Adrenal gland (tissue), 12 donors: ENCODE data around the gene CCT2. TPM values are rescaled to one million over a fixed set of nuclear protein-coding genes. Genes with fewer than 3 reads are reported as not detected.

Source experiments
- DNase-seq, 7 donors: peaks; one replicate each; pipeline ENCODE4 v3.0.0-alpha.2; 2019 to 2020
- H3K27ac ChIP-seq, 5 donors: fragments of 200-600 bp; sonication (generic) in 4 of 5; 1 replicate in 3 of 5; 2 replicates in 2 of 5; pipeline versions ENCODE4 v1.5.1 to v1.8.0; 2016 to 2020; ENCODE audit warnings: mild to moderate bottlenecking in 1 of 5
- H3K27me3 ChIP-seq: fragments of 200-600 bp; 2 replicates; pipeline ENCODE4 v1.8.0; 2021
- H3K36me3 ChIP-seq, 2 donors: fragments of 200-600 bp; replicated peaks in 1 of 2; 1 replicate in 1 of 2; 2 replicates in 1 of 2; pipeline versions ENCODE4 v1.5.1 to v1.8.0; 2018 to 2022
- H3K4me1 ChIP-seq, 2 donors: fragments of 200-600 bp; replicated peaks in 1 of 2; 1 replicate in 1 of 2; 2 replicates in 1 of 2; pipeline versions ENCODE4 v1.5.1 to v1.8.0; 2018 to 2021
- H3K4me3 ChIP-seq, 4 donors: fragments of 200-600 bp; sonication (generic) in 3 of 4; one replicate each; pipeline ENCODE4 v1.5.1; 2016 to 2018
- H3K9me3 ChIP-seq, 3 donors: fragments of 200-600 bp; sonication (generic) in 1 of 3; replicated peaks in 1 of 3; 1 replicate in 2 of 3; 2 replicates in 1 of 3; pipeline versions ENCODE4 v1.5.1 to v1.8.0; 2016 to 2021
- CTCF ChIP-seq, 6 experiments: fragments of 450-650 bp in 4 of 6; fragments of 200-600 bp in 2 of 6; sonication (generic) in 1 of 6; IDR thresholded peaks; 1 replicate in 5 of 6; 2 replicates in 1 of 6; pipeline versions ENCODE4 v1.5.1 to v1.8.0; 2016 to 2021; ENCODE audit warnings: antibody characterized with exemption in 6 of 6, mild to moderate bottlenecking in 2 of 6, moderate library complexity in 1 of 6
- POLR2A ChIP-seq, 2 donors: fragments of 450-650 bp; IDR thresholded peaks; one replicate each; pipeline ENCODE4 v1.6.1; 2017; ENCODE audit warnings: antibody characterized with exemption in 2 of 2, mild to moderate bottlenecking in 2 of 2, moderate library complexity in 1 of 2
- WGBS, 4 donors: extraction: QIAGEN DNeasy Blood & Tissue Kit in 2 of 4; methylation state at CpG; one replicate each; pipeline versions ENCODE4 v1.1.5 to v1.1.7; 2013 to 2017; 5-methylcytosine and 5-hydroxymethylcytosine counted together
- intact Hi-C, 2 donors: fragments of 100-400 bp; cut with DNase I; formaldehyde crosslinking; loops; one replicate each; pipeline versions ENCODE4 v1.14.1 to v1.15.0; 2022 to 2023
- polyA plus RNA-seq, 3 donors: library from polyadenylated mRNA; stranded (reverse); fragments of 200-250 nt in 2 of 3; fragments of 350-450 nt in 1 of 3; fragmentation: Illumina TruSeq in 1 of 3; extraction: RNeasy Lipid Tissue Mini Kit (QIAGEN cat#74804) in 1 of 3; gene quantifications; one replicate each; pipeline ENCODE4 v1.2.3, GENCODE V29; 2013 to 2014
- total RNA-seq, 9 donors: library from RNA; depleted of rRNA in 4 of 9; stranded (reverse); fragments of >200 nt in 4 of 9; fragments of 120-200 nt in 1 of 9; fragmentation: NEBNext Ultra II Directional in 1 of 9; extraction: Animal tissue kit (Norgen Biotek cat#: 25700) in 1 of 9; gene quantifications; one replicate each; pipeline versions ENCODE4 v1.1.0 to v1.2.4, GENCODE V29; 2013 to 2023
- donor health status: healthy with polysubstance abuse.
- donor health status: Bipolar disorder and iron deficiency.
- donor health status: DM: yes; HTN: yes; CAD: no.
- donor health status: DM: no; HTN: no; CAD: no.
- donor health status: DM: no; HTN: no; CAD: no.
- donor health status: DM: yes; HTN: yes; CAD: no.

The CCT2 gene
- total and polyA plus RNA-seq, 12 donors: 83.5 to 290 (median 119) TPM

DNA sequence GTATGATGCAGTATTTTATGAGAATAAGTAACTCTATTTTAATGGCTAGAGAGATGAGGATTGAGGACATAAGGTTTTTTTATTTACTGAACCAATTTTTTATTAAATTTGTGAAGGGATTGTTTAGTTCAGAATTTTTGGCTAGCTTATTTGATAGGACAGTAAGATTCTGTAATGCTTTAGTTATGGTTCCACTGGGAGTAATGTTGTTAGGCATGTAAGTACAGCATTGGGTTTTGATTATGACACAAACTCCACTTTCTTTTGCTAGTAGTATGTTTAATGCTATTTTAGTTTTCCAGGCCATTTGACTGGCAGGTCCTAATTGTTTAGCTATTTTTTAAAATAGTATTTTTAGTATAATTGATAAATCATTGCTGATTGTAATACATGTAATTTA lies 59.3 kb downstream of the CCT2 start:
- intact Hi-C loops: no loop called here
- Histone ChIP-seq H3K9me3 (no peaks in the 10 kb centered on the region), H3K4me3 (no peak overlapping the region), H3K36me3 (no peaks in the 10 kb centered on the region), H3K27me3 (no peaks in the 10 kb centered on the region), H3K27ac (no peak overlapping the region), H3K4me1 (no peaks in the 10 kb centered on the region)
- no peak for DNase-seq
- TF ChIP-seq CTCF (IDR thresholded peaks at IDR 0.05) (no peak), POLR2A (IDR thresholded peaks at IDR 0.05) (no peak)

GRCh38 chr12:69645031-69645430 lies 59.8 kb downstream of the CCT2 start:
- WGBS, 4 donors: 81 to 97% (median 92%) methylated on average over 2 of the region's 2 CpGs
- H3K4me1 ChIP-seq: no peaks in the 10 kb centered on the region
- H3K36me3 ChIP-seq: no peaks in the 10 kb centered on the region
- intact Hi-C loops: no loop called here
- no peaks in the 10 kb centered on the region for H3K27me3 ChIP-seq
- H3K9me3 ChIP-seq: no peaks in the 10 kb centered on the region
- DNase-seq: no peak
- no peak overlapping the region for H3K4me3 ChIP-seq
- TF ChIP-seq POLR2A (IDR thresholded peaks at IDR 0.05) (no peak), CTCF (IDR thresholded peaks at IDR 0.05) (no peak)
- no peak overlapping the region for H3K27ac ChIP-seq

DNA sequence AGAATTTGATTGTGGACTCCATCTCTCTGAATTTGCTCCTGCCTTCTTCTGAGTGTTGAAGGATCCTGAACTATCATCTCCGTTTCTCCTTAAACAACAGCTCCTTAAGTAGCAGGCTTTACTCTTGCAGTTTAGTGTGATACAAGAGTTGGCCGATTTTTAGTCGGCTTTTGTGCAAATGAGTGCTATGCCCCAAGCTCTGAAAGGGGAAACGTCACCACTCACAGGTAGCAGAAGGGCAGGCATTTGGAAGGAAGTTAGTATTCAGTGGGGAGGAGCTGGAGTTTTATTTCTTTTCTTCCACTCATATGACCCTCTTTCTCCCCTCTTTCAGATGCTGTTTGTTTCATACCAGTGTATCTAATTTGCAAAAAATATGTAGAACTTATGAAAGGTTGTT lies 61.9 kb downstream of the CCT2 start:
- DNase-seq: no peak
- Histone ChIP-seq H3K9me3 (no peaks in the 10 kb centered on the region), H3K27me3 (no peaks in the 10 kb centered on the region), H3K4me1 (no peaks in the 10 kb centered on the region), H3K4me3 (no peak overlapping the region), H3K27ac (no peak overlapping the region), H3K36me3 (no peaks in the 10 kb centered on the region)
- intact Hi-C loops: no loop called here
- 61 to 76% (median 67%) methylated on average over 4 of the region's 4 CpGs for WGBS, 4 donors
- no peak for TF ChIP-seq CTCF (IDR thresholded peaks at IDR 0.05)
- TF ChIP-seq POLR2A (IDR thresholded peaks at IDR 0.05): no peak

DNA sequence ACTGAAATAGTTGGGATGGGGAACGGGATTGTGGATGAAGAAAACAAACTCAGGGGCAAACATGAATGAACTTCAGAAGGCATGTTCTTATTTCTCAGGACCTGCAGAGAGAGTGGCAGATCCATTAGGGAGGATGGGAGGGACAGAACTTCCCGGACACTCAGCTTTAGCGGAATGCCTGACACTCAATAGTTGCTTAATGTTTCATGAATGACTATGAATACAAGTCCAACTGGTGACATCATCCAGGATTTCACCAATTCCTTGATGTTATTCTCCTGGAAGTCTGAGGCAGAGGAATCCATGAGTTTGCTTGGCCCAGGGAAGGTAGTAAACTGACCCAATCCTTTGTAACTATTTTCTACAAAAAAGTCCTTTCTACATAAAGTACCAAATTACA lies 63.2 kb downstream of the CCT2 start:
- Histone ChIP-seq H3K9me3 (no peaks in the 10 kb centered on the region), H3K27ac (no peak overlapping the region), H3K36me3 (no peaks in the 10 kb centered on the region), H3K27me3 (no peaks in the 10 kb centered on the region), H3K4me3 (no peak overlapping the region), H3K4me1 (no peaks in the 10 kb centered on the region)
- no peak for DNase-seq
- WGBS, 4 donors: 77 to 94% (median 85%) methylated on average over 3 of the region's 3 CpGs
- intact Hi-C loops: no loop called here
- TF ChIP-seq POLR2A (IDR thresholded peaks at IDR 0.05): no peak
- no peak for TF ChIP-seq CTCF (IDR thresholded peaks at IDR 0.05)
